RWPE1 (cell line): Measurements from ENCODE around the gene RAB41.
"Not testable (repeated sequence)": the region's sequence is repeated elsewhere in the genome, so short reads cannot be mapped to it uniquely, and the experiment has no call there.

Experiments
- CTCF ChIA-PET: fragments of 350-600 bp; sonication (Branson Sonifier 250); formaldehyde crosslinking; extraction: SDS; loops from one replicate; lab custom pipeline; 2021; lab: Yijun Ruan, JAX
- POLR2A ChIA-PET: fragments of 400-600 bp; formaldehyde crosslinking; extraction: SDS; loops from one replicate; lab custom pipeline; 2020; ENCODE audit warnings: antibody characterized with exemption; ENCODE audit not compliant: low non-redundant PET; lab: Yijun Ruan, JAX
- DNase-seq: peaks from one replicate; pipeline ENCODE4 v3.0.0; 2012; ENCODE audit warnings: low spot score
- H3K27ac ChIP-seq: fragments of 450-650 bp; 2 replicates; pipeline ENCODE4 v1.5.1; 2017
- CTCF ChIP-seq: fragments of 450-650 bp; conservative IDR thresholded peaks from 2 replicates; pipeline ENCODE4 v1.5.1; 2017; ENCODE audit warnings: low read depth, mild to moderate bottlenecking

Gene RAB41

GRCh38 chrX:70322784-70323183 lies 40.8 kb downstream of the RAB41 start:
- ChIA-PET CTCF (no interaction called here), POLR2A (no interaction called here)
- H3K27ac ChIP-seq, result no peak overlapping the region
- no peak for DNase-seq
- TF ChIP-seq CTCF, result no peak

GRCh38 chrX:70323628-70324027 lies 41.7 kb downstream of the RAB41 start:
- ChIA-PET CTCF (interaction anchor here (0.5 kb wide), 1 partner anchor 59 kb away, joined by 3 read pairs; no protein-coding TSS in a partner anchor), POLR2A (interaction anchor here (0.6 kb wide), 1 partner anchor 92 kb away, joined by 6 read pairs; no protein-coding TSS in a partner anchor)
- not testable (repeated sequence) for H3K27ac ChIP-seq, DNase-seq

- TF ChIP-seq CTCF, result no peak
- ChIA-PET POLR2A (interaction anchor here (0.6 kb wide), 1 partner anchor 91 kb away, joined by 6 read pairs; no protein-coding TSS in a partner anchor), CTCF (interaction anchor here (0.5 kb wide), 1 partner anchor 59 kb away, joined by 3 read pairs; no protein-coding TSS in a partner anchor)
- no peak for DNase-seq
- no peak overlapping the region for H3K27ac ChIP-seq
Observed at GRCh38 chrX:70324326-70324725, 42.4 kb downstream of the RAB41 start.

GRCh38 chrX:70331161-70331560 lies 49.2 kb downstream of the RAB41 start:
- CTCF ChIA-PET, result interaction anchor here (0.6 kb wide), 1 partner anchor 121 kb away, joined by 3 read pairs; no protein-coding TSS in a partner anchor

GRCh38 chrX:70332600-70332999 lies 50.6 kb downstream of the RAB41 start:
- no peak for TF ChIP-seq CTCF
- no peak overlapping the region for H3K27ac ChIP-seq
- ChIA-PET POLR2A (no interaction called here), CTCF (no interaction called here)
- DNase-seq, result no peak

More at GRCh38 chrX:70331161-70331560, 49.2 kb downstream of the RAB41 start:
- H3K27ac ChIP-seq, result no peak overlapping the region
- POLR2A ChIA-PET, result no interaction called here
- no peak for DNase-seq
- no peak for TF ChIP-seq CTCF
